Uterus (tissue), 2 donors: ENCODE results near the gene KCNIP1.

Source experiments
- POLR2A ChIP-seq, 2 donors: fragments of 450-650 bp; IDR thresholded peaks; one replicate each; pipeline ENCODE4 v1.6.1; 2016; ENCODE audit warnings: antibody characterized with exemption in 2 of 2, mild to moderate bottlenecking in 1 of 2, moderate library complexity in 1 of 2
- TF ChIP-seq, protein P1 (sequence below), 4 experiments: fragments of 200-600 bp in 2 of 4; fragments of 450-650 bp in 2 of 4; sonication (generic) in 2 of 4; IDR thresholded peaks; one replicate each; pipeline ENCODE4 v1.5.1; 2016 to 2019; ENCODE audit warnings: antibody characterized with exemption in 4 of 4, mild to moderate bottlenecking in 2 of 4, moderate library complexity in 1 of 4

GRCh38 chr5:170628691-170629565 is 125.1 kb downstream of the KCNIP1 start:
- TF ChIP-seq, protein P1, sequence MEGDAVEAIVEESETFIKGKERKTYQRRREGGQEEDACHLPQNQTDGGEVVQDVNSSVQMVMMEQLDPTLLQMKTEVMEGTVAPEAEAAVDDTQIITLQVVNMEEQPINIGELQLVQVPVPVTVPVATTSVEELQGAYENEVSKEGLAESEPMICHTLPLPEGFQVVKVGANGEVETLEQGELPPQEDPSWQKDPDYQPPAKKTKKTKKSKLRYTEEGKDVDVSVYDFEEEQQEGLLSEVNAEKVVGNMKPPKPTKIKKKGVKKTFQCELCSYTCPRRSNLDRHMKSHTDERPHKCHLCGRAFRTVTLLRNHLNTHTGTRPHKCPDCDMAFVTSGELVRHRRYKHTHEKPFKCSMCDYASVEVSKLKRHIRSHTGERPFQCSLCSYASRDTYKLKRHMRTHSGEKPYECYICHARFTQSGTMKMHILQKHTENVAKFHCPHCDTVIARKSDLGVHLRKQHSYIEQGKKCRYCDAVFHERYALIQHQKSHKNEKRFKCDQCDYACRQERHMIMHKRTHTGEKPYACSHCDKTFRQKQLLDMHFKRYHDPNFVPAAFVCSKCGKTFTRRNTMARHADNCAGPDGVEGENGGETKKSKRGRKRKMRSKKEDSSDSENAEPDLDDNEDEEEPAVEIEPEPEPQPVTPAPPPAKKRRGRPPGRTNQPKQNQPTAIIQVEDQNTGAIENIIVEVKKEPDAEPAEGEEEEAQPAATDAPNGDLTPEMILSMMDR (IDR thresholded peaks at IDR 0.05) = no peak
- no peak for TF ChIP-seq POLR2A (IDR thresholded peaks at IDR 0.05)
